ENCODE data around the gene MEP1A.

GRCh38 chr6:46888578-46888977, 95.4 kb downstream of the MEP1A start:
- TF ChIP-seq CTCF (IDR thresholded peaks at IDR 0.05; ENCODE audit: low read depth, low read length) (no peak), POLR2A (IDR thresholded peaks at IDR 0.05; ENCODE audit: extremely low read depth, insufficient read length) (no peak), MAX (IDR thresholded peaks at IDR 0.05; ENCODE audit: low read depth, low read length) (no peak)
